Esophagus squamous epithelium (tissue), 4 donors: ENCODE measurements around the gene TSPAN18.

Experiments
- CTCF ChIP-seq, 6 experiments: fragments of 450-650 bp in 4 of 6; fragments of 200-600 bp in 2 of 6; sonication (generic) in 2 of 6; IDR thresholded peaks; one replicate each; pipeline ENCODE4 v1.5.1; 2016 to 2019; ENCODE audit warnings: antibody characterized with exemption in 6 of 6, mild to moderate bottlenecking in 4 of 6, moderate library complexity in 4 of 6
- POLR2A ChIP-seq, 4 donors: fragments of 450-650 bp; IDR thresholded peaks; one replicate each; pipeline ENCODE4 v1.6.1; 2017; ENCODE audit warnings: antibody characterized with exemption in 4 of 4, mild to moderate bottlenecking in 4 of 4, moderate library complexity in 3 of 4

DNA sequence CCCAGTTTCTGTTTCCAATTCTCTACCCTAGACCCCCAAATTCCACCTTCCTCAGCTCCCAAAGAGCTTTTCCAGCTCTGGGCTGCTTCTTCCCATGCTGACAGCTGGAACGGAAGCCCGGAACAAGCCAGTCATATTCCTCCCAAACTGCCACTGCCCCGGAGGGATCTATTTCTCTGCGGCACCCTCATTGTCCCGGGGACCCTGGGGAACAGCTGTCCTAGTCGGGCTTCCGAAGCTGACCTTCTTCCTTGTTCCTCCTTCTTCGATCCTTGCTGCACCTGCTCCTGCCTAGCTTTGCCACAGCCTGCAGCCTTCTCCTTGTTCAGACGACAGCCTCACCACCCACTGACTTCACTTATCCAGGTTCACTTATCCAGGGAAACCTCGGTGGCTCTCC is 105.7 kb downstream of the TSPAN18 start:
- TF ChIP-seq CTCF (IDR thresholded peaks at IDR 0.05), result no peak
- no peak for TF ChIP-seq POLR2A (IDR thresholded peaks at IDR 0.05)
